GM19455 (cell line): Measurements from ENCODE around the gene FGGY.
A peak's percentile ranks its signal among the peaks of the same experiment; 100 is the strongest.
"Not testable (repeated sequence)": the region's sequence is repeated elsewhere in the genome, so short reads cannot be mapped to it uniquely, and the experiment has no call there.

Experiments used
- ATAC-seq: cut with Tn5 transposase; IDR thresholded peaks from one replicate; pipeline ENCODE4 v1.9.1; 2021; ENCODE audit not compliant: unreplicated experiment

Gene FGGY

GRCh38 chr1:59288046-59288445 lies 8.8 kb upstream of the FGGY start:
- no peak for ATAC-seq

DNA sequence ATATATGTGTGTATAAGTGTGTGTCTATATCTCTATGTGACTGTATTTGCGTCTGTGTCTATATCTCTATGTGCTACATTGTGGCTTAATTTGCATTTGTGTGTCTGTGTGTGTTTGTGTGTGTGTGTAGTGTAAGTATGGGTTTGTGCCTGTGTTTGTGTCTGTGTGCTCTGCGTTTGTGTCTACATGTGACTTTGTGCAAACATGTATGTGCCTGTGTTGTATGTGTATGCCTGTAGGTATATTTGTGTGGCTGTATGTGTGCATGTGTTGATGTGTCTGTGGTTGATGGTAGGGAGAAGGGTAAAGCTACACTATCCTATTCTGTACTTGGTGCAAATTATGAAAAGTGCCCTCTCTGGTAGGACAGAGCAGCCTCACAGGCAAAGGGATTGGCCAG lies 7.3 kb upstream of the FGGY start:
- no peak for ATAC-seq

- ATAC-seq: peak; percentile 85
Observed at GRCh38 chr1:59290193-59290949, 6.5 kb upstream of the FGGY start.

DNA sequence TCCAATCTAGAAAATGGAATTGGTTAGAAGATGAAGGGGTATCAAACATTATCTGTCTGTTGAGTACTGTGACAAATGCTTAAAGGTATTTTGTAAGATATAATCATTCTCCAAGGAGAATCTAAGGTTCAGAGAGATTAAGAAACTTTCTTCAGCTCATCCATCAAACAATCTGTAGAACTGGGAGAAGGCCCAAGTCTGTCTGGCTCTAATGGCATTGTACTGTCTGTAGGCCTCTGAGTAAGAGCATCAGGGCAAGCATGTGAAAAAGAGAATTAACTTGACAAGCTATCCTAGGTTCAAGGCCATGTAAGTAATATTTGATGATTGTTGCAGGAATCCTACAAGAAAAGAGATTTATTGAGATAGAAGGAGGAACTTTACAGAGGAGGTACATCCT lies 5.3 kb upstream of the FGGY start:
- ATAC-seq: no peak

- ATAC-seq: no peak
Observed at GRCh38 chr1:59292562-59292961, 4.3 kb upstream of the FGGY start.

DNA sequence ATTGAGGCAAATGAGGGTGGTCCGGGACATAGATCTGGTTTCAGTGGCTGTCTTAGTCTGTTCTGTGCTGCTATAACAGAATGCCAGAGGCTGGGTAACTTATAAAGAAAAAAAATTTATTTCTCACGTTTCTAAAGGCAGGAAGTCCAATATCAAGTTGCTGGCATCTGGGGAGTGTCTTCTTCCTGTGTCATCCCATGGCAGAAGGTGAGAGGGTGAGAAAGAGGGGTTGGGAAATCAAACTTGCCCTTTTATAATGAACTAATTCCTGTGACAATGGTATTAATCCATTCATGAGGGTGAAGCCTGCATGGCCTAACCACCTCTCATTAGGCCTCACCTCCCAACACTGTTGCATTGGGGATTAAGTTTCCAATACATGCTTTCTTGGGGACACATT lies 3.7 kb upstream of the FGGY start:
- no peak for ATAC-seq

GRCh38 chr1:59293849-59294248 lies 3.0 kb upstream of the FGGY start:
- ATAC-seq: no peak

- ATAC-seq: no peak
Observed at GRCh38 chr1:59294423-59294822, 2.5 kb upstream of the FGGY start.

GRCh38 chr1:59295618-59296017 lies 1.3 kb upstream of the FGGY start:
- no peak for ATAC-seq

DNA sequence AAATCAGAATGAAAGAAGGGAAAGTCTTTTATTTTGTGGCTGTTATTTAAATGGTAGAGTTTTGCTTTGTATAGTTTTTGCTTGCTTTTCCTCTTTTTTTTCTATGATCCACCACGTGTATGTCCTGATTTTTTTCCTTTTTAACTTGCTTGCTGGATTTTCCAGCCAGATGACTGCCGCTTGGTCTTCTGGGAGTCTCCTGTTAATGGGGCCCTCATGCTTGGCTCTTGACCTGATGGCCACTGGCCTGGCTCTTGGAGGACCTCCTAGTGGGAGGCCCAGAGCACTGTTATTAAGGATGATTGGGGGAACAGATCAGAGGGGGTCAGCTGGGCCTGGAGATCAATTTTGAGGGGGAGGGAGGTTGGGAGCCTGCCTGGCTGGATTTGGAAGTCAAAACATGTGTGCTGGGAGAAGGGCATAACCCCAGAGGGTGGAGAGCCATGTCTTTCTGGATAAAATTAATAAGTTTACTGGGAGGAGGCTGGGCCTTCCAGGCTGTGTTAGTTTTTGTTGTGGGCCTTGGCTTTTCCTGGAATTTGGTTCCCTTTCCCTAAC lies 1.2 kb downstream of the FGGY start:
- no peak for ATAC-seq

DNA sequence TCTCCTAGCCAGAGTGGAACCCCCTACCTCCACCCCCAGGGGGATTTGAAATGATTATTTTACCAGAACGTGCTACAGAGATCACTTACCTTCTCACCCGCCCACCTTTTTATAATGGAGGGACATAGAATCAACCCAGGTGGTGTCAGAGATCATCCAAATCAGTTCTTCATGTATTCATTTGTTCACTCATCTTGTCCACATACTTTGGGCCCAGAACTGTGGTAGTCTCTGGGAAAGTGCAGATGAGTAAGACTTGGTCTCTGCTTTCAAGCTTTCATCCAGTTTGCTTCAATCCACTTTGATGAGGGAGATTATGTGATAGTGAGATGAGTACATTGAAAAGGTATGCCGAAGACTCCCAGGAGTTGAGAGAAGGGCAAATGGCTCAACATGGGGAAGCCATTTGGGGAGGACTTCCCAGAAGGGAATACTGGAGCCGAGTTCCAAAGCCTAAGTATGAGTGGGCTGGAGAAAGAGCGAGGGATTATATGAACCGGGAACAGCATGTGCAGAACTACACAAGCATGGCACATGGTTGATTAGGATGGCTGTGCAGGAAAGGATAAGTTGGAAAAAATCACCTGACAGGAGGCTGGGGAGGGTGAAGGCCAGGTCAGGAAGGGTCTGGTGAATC lies 1.9 kb downstream of the FGGY start:
- ATAC-seq: no peak

GRCh38 chr1:59299670-59300069 lies 2.8 kb downstream of the FGGY start:
- ATAC-seq: not testable (repeated sequence)

GRCh38 chr1:59302297-59302696 lies 5.4 kb downstream of the FGGY start:
- ATAC-seq: no peak

GRCh38 chr1:59302871-59303270 lies 6.0 kb downstream of the FGGY start:
- ATAC-seq: no peak

DNA sequence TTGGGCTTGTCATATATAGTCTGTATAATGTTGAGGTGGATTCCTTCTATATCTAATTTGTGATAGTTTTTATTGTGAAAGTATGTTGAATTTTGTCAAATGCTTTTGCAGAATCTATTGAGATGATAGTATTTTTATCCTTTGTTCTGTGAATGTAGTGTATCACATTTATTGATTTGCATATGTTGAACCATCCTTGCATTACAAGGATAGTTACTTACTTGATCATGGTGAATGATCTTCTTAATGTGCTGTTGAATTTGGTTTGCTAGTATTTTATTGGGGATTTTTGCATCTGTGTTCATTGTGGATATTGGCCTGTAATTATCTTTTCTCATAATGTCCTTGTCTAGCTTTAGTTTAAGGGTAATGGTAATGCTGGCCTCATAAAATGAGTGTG lies 8.3 kb downstream of the FGGY start:
- ATAC-seq: no peak

GRCh38 chr1:59307591-59307990 lies 10.7 kb downstream of the FGGY start:
- ATAC-seq: no peak

DNA sequence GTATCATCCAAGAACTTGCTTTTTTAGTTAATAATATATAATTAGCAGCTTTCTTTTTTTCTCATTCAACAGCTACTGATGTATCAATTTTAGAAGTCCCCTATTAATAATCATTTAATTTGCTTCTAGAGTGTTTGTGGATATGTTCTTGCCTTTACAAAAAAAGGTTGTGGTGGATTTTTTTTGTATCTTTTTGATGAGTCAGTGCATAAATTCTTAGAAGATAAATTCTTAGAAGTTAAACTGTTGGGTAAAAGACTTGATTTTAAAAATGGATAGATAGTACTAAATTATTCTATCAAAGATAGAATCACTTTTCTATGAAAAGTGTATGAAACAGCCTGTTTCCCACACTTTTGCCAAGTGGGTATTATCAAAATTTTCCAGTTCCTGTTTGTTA lies 11.9 kb downstream of the FGGY start:
- no peak for ATAC-seq

- ATAC-seq: no peak
Observed at GRCh38 chr1:59309392-59309791, 12.5 kb downstream of the FGGY start.

GRCh38 chr1:59309795-59310548 lies 13.1 kb downstream of the FGGY start:
- no peak for ATAC-seq

GRCh38 chr1:59310549-59311250 lies 13.8 kb downstream of the FGGY start:
- ATAC-seq: no peak
